ENCODE results near the gene RBM24. TPM values are rescaled to one million over a fixed set of nuclear protein-coding genes. Genes with fewer than 3 reads are reported as not detected.

Gene RBM24
- total and polyA plus RNA-seq, 10 of the 15 experiments (the other 5 are each of a cell fraction or from before 2014, with no cell fraction given), result 0.08 to 0.09 (median 0.09) TPM; not detected in 7

DNA sequence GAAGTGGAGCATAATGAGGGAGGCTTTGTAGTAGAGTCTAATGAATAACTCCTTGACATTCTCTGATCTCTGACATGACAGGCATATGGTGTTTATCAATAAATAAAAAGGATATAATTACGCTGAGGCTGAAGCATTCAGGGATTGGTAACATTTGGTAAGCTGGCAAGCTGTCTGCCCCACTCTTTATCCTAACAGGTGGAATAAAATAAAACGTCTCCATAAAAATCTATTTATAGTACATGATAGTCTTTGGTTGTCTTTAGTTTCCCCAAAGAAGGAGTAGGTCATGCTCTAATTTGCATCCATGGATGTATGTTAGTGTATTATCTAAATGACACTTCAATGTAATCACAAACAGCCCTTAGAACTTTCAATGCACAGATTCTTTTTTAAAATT lies 30.9 kb upstream of the RBM24 start (continued):
- TF ChIP-seq SMAD5 (IDR thresholded peaks at IDR 0.05; ENCODE audit: low read depth), result no peak
- no peak for TF ChIP-seq RAD21 (IDR thresholded peaks at IDR 0.05; ENCODE audit: insufficient read depth, low read depth, low read length)
- no peak for TF ChIP-seq ATF2 (IDR thresholded peaks at IDR 0.05; ENCODE audit: low read length)
- no peak for TF ChIP-seq MYB (IDR thresholded peaks at IDR 0.05; ENCODE audit: borderline replicate concordance, low read depth, low read length)
- TF ChIP-seq ZNF207 (IDR thresholded peaks at IDR 0.05; ENCODE audit: borderline replicate concordance), result no peak

DNA sequence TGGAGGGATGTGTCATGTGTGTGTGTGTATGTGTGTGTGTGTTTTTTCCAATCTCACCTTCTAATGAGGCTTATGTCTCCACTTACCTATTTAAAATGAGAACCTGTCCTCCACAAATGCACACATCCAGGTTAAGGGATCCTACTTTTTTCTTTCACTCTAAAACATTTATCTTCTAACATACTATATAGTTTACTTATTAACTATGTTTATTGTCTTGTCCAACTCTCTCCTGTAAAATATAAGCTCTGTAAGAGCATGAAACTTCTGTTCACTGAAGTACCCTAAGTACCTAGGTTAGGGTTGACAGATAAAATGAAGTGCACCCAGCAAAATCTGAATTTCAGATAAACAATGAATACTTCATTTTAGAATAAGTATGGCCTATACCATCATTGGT lies 29.2 kb upstream of the RBM24 start:
- H3K9ac ChIP-seq (ENCODE audit: control insufficient read depth, insufficient read depth, low read length), result no peak overlapping the region
- SMC1A ChIA-PET (ENCODE audit: uncharacterized antibody, unreplicated experiment), result no interaction called here
- H4K20me1 ChIP-seq (ENCODE audit: control insufficient read depth, insufficient read depth), result no peaks in the 10 kb centered on the region
- no peaks in the 10 kb centered on the region for H3K79me2 ChIP-seq (ENCODE audit: control insufficient read depth, insufficient read depth, low read length)
- no peak overlapping the region for H3K27ac ChIP-seq (ENCODE audit: control insufficient read depth, insufficient read depth)
- TF ChIP-seq, protein P1, sequence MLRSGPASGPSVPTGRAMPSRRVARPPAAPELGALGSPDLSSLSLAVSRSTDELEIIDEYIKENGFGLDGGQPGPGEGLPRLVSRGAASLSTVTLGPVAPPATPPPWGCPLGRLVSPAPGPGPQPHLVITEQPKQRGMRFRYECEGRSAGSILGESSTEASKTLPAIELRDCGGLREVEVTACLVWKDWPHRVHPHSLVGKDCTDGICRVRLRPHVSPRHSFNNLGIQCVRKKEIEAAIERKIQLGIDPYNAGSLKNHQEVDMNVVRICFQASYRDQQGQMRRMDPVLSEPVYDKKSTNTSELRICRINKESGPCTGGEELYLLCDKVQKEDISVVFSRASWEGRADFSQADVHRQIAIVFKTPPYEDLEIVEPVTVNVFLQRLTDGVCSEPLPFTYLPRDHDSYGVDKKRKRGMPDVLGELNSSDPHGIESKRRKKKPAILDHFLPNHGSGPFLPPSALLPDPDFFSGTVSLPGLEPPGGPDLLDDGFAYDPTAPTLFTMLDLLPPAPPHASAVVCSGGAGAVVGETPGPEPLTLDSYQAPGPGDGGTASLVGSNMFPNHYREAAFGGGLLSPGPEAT (IDR thresholded peaks at IDR 0.05; ENCODE audit: low read depth), result no peak
- no peak overlapping the region for H3K4me3 ChIP-seq
- ATAC-seq (no peak), FAIRE-seq (no peak), DNase-seq (ENCODE audit: low read depth, low spot score) (no peak)
- H3K9me3 ChIP-seq (replicated peaks; ENCODE audit: control insufficient read depth, insufficient read depth, low read length), result no peaks in the 10 kb centered on the region
- intact Hi-C loops (cut with micrococcal nuclease; ENCODE audit: unreplicated experiment) (no loop called here), in situ Hi-C loops (cut with MboI) (no loop called here)
- CTCF ChIA-PET, result interaction anchor here (1.1 kb wide), 1 partner anchor 13 kb away, joined by 3 read pairs; no protein-coding TSS in a partner anchor
- H2AFZ ChIP-seq (ENCODE audit: control insufficient read depth, low read depth, low read length), result no peak overlapping the region
- no peaks in the 10 kb centered on the region for H3K27me3 ChIP-seq (replicated peaks in 1 of 2; ENCODE audit: control insufficient read depth in 2 of 2, insufficient read depth in 2 of 2, low read length in 1 of 2)
- H3K4me2 ChIP-seq (ENCODE audit: control insufficient read depth, insufficient read depth), result no peak overlapping the region
- RAD21 ChIA-PET (ENCODE audit: unreplicated experiment), result no interaction called here
- no peaks in the 10 kb centered on the region for H3K4me1 ChIP-seq (ENCODE audit: control insufficient read depth, insufficient read depth, low read length)
- no TSS peak for BruUV-seq (replicated peaks)
- POLR2A ChIA-PET, result no interaction called here
- H3K36me3 ChIP-seq (ENCODE audit: control insufficient read depth in 2 of 2, insufficient read depth in 2 of 2, low read length in 1 of 2), result no peaks in the 10 kb centered on the region

All from GM12878 (cell line).